NCI-H748 treated with DMSO at 0.1 percent for 48 hours (cell line): ENCODE results near the gene LYSMD2.

Experiments used
- DNase-seq: peaks from one replicate; lab custom pipeline; 2025; lab: John Stamatoyannopoulos, UW

The LYSMD2 gene

GRCh38 chr15:51751697-51752683, 14.5 kb upstream of the LYSMD2 start:
- DNase-seq, result peak; percentile 28

DNA sequence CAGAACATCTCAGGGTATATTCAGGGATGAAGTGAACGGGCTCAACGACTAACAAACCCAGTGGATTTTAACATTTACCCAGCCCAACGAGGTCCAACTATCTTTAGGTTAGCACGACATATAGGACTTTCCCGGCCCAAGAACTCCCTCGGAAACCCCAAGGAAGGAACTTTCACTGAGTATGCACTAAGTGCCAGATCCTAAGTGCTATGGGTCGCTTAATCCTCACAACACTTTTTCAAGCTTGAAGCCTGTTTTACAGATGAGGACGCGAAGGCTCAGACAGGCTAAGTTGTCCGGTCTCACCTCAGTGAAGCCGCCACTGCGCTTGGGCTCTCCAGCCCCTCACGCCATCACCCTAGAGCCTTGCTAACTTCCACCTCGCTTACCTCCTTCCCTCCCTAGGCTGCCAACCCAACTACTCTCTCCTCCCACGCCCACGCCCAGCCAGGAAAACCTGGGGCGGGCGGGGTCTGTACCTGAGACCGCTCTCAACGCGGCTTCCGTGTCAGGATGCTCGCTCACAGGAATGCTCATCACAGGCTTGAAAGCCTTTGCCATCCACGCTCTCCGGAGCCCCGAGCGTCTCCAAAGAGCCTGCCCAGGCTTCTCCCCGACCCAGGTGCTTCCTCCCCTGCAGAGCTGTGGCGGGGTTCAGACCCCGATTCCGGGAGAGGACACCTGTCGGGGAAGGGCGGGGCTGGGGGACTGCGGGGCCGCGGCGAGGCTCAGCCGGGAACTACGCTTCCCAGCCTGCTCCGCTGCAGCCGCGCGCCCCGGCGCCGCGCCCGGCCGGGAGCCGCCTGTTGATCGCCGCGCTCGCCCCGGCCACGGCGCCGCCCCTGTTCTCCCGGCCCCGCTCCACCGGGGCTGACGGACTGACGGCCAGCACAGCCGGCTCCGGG, 13.6 kb upstream of the LYSMD2 start, which contains the start of gene TMOD2:
Gene TMOD2 (plus strand): TSS at position 806 of the 905 bp plus-strand sequence. CDS start 14,845 bp downstream, outside the sequence.
- DNase-seq, result peak; percentile 32

DNA sequence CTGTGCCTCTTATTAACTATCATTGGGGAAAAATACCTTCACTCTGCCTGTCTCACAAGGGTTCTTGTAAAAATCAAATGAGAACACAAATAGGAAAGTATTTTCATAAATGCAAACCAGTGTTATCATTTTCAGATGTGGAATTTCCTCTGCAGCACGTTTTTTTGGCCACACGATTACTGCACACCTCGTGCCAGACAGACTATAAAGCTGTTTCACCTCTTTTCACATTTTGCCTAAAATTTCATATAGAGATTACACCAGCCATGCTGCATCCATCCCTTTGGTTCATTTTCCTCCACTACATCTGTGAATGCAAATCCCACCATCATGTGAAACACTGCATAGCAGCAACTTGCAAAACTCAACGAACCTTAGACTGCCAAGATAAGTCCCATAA, 12.7 kb upstream of the LYSMD2 start:
- DNase-seq, result no peak

GRCh38 chr15:51749307-51749706, 11.9 kb upstream of the LYSMD2 start:
- no peak for DNase-seq

- DNase-seq, result no peak
Observed at GRCh38 chr15:51739061-51739712, 1.7 kb upstream of the LYSMD2 start.

GRCh38 chr15:51738553-51738952, 1.1 kb upstream of the LYSMD2 start:
- DNase-seq, result no peak

DNA sequence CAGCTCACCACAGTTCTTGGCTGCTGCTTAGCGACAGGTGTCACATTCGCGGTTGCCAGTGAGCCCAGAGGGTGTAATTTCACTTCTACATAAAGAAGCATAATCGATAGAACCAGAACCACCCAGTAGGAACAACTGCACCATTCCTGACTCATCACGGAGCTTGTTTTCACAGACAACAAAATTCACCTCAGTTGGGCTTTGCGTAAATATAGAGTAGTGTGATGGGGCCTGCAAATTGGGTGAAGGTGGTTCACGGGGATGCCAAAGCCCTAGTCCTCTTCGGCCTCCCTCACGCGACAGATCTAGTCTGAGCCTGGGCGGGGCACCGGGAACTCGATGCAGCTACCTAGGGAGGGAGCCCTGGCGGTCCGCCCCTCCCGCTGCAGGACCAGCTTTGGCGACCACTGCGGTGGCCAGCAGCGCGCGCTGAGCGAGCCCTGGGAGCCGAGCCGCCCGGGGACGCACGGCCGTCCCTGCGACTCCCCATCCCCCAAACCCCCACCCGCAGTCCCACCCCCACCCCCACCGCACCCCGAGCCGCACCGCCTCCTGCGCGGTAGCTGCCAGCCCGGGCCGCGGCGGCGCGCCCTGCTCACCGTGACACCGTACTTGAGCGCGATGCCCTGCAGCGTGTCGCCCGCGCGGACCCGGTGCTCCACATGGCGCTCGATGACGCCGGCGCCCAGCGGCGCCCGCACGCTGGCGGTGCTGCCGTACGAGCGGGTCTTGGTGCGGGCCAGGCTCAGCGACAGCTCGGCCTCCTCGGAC, 519 bp downstream of the LYSMD2 start:
- DNase-seq, result no peak

- DNase-seq, result no peak
Observed at GRCh38 chr15:51736069-51736468, 1.4 kb downstream of the LYSMD2 start.

DNA sequence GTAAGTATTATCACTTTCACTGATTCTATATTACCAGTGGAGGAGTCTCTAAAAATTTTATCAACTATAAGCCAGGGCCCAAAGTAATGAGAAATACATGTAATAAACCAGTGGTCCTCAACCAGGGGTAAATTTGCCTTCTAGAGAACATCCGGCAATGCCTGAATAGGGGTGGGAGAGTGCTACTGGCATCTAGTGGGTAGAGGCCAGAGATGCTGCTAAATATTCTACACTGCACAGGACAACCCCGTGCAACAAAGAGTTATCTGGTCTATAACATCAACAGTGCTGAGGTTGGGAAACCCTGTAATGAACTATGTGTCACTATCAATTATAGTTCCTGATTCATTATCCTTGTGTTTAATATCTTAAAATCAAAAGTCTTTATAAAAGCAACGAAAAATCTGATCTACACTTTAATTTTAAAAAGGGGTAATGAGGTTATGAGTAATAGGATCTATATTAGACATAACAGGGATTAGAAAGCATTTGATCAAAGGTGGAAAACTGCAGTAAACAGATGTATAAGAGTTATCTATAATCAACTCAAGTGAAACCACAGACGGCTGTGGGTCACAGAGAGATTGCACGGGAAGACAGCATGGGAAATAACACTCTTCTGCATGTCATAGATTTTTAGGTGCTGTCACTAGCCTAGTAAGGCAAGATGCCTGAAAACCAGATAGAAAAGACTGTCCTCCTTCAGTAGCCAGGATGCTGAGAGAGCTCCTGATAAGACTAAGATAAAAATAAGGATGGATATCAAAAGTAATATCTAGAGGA, 2.0 kb downstream of the LYSMD2 start:
- no peak for DNase-seq

DNA sequence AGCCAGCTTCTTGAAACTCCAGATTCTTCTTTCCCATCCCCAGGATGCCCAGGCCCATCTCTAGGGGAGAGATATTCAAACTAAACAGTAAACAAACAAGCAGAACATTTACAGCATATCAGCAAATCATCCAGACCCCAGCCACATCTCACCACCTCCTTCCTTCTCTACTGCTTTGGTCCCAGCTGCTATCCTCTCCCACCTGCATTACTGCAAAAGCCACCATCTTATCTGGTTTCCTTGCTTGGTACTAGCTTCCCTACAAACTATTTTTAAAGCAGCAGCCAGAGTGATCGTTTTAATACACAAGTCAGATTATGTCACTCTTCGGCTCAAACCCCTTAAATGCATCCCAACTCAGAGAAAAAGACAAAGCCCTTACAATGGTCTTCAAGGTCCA, 4.8 kb downstream of the LYSMD2 start:
- no peak for DNase-seq

DNA sequence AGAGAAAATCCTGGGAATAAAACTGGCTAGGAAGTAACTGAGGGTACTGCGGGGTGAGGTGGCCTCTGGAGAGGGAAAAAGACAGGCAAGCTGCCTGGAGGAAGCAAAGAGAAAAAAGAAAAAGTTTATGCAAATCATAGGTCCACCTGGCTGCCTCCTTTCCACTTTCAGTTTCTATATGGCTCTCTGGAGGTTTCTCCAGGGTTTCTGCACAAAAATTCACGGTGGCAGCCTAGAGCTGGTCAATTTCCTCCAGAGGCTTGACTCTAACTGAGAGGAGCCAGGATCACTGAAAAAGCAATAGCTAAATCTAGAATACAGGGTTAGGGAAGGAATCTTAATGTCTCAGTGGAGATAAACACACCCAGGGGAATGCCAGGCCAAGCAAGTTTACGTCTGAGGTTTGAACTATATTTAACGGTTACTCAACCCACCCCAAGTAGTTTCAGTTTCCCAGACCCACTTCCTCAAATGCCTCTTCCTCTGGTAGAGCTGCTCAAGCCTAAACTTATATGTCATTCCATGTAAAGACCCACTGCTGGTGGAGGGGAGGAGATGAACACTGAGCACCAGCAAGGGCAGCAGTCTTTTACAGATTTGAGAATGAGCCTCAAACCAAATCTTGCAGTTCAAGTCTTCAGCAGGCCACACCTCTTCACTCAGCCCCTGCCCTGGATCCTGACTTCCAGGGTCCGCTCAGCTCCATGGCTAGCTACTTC, 5.7 kb downstream of the LYSMD2 start:
- DNase-seq, result no peak

DNA sequence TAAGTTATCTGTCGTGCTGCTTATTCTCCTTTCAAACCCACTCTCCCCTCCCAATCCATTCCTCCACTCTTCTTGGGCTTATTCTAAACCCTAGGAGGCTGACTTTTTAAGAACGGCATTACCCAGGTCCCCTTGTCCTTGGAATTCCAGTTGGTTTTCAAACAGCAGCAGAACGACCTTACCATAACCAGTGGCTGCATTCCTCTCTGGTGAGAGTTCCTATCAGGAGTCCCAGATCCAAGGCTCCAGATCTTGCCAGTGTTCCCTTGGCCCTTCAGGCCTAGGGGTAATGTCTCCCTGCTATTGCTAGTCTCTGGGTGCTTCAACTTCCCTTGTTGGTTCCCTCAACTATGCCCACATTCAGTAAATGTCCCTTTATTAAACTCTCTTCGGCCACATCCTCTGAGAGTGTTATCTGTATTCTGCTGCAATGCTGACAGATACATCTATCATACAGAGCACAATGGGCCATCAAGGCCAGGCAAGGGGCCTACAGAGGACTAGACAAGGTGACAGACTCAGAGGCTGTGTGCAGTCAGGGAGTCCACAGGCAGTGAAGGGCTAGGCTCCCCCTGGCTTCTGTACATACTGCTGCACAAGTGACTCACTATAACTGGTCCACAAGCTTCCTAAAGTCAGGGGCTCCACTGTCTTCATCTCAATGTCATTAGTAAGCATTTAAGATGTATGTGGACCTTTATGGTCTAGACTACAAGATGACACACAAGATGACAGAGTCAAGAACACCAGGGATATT, 10.1 kb downstream of the LYSMD2 start:
- no peak for DNase-seq

DNA sequence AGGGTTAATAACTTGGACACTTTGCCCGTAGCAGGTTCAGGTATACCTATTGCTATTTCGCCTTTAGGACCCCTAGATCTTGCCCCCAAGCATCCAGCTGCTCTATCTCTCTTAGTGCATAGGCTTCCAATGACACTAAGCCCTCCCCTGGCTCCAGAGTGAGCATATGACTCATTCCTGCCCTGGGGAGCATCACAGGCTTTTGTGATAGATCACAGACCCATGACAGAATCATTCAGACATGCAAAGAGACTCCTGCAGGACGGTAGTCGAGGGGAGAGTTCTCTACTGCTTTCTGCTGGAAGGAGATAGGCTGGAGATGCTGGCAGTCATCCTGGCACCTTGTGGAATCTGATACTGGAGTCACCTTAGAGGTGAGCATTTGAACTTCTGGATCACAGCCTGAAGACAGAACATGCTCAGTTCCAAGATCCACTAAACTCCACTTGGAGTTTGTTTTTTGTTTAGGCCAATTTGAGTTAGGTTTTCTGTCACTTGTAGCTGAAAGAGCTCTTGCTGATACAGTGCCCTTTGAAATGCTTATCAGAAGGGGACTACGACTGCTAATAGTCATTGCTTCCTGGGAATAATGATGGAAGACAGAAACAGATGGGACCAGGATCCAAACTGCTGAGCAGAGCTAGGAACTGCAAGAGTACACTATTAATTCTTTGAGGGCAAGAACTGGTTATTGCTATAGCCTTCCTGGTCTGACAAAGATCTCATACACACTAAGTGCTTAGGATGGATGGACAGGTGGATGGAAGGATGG, 11.0 kb downstream of the LYSMD2 start:
- no peak for DNase-seq

DNA sequence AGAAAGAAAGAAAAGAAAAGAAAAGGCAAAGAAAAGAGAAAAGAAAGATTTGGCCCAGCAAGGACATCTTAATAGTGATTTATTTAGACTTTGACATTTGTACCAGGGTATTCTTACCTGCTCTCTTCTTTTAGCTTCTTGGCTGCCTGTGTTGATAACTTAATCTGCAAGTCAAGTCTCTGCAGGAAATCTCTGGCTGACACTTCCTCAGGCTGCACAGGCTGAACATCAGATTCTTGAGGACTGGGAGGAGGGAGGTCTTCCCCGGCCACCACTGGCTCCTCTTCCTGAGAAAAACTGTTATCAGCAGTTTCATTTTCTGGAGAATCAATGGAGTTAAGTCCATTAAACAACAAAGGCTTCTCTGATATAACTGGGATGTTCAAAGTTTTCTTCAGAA, 12.8 kb downstream of the LYSMD2 start:
- no peak for DNase-seq

GRCh38 chr15:51724199-51724598, 13.3 kb downstream of the LYSMD2 start:
- no peak for DNase-seq

DNA sequence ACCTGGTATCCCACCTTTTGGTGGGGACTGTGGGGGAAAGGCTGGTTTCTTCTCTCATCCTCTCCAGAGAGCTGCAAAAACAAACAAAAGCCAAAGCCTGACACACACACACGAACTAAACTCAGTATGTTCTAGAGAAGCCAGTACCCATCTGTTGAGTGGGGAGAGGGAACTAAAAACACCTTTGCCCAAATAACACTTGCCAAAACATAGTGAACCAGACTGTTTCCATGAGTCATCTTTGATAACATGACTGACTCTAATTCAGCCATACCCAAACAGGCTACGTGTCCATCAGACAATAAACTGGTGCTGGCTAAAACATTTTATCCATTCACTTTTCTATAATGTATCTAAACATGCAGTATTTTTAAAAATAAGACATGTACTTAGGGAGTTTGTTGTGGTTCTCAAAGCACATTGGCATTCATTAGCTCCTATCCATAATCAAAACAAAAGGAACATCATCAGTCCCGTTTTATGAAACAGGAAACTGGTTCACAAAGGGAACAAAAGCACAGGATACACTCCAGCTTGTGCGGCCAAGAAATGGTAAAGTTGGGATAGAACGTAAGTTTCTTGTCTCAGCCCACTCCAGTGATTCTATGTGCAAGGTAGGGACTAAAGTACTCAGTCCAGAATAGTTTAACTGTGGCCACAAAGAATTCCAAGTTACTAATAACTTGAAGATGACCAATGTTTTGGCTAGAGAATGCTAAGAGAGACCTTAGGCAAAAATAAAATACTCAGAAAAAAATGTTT, 16.1 kb downstream of the LYSMD2 start:
- DNase-seq, result no peak

GRCh38 chr15:51720201-51720995, 17.1 kb downstream of the LYSMD2 start:
- DNase-seq, result no peak
